ENCODE results near the gene QRICH1.
A peak's percentile ranks its signal among the peaks of the same experiment; 100 is the strongest.

The QRICH1 gene

DNA sequence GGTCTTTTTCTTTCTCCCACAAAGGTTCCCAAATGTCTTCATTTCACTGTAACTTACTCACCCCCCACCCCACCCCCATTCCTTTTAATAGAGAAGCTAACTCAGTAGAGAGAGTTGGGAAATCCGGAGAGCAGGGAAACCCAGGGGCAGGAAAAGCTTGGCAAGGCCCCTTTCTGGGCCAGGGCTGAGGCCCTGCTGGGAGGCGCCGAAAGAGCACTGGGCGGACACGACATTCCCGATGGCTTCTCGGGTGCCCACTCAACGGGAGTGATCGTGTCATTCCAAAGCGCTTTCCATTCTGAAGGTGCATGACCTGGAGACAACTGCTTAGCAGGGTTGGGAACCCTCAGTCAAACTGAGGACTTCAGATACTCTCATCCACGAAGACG, 73.9 kb downstream of the QRICH1 start:
- peak; percentile 35 for DNase-seq (ENCODE audit: low read depth)
- peak overlapping the region; percentile 81 for H3K4me3 ChIP-seq (ENCODE audit: control insufficient read depth, low read depth, low read length)
- TF ChIP-seq, protein P1, sequence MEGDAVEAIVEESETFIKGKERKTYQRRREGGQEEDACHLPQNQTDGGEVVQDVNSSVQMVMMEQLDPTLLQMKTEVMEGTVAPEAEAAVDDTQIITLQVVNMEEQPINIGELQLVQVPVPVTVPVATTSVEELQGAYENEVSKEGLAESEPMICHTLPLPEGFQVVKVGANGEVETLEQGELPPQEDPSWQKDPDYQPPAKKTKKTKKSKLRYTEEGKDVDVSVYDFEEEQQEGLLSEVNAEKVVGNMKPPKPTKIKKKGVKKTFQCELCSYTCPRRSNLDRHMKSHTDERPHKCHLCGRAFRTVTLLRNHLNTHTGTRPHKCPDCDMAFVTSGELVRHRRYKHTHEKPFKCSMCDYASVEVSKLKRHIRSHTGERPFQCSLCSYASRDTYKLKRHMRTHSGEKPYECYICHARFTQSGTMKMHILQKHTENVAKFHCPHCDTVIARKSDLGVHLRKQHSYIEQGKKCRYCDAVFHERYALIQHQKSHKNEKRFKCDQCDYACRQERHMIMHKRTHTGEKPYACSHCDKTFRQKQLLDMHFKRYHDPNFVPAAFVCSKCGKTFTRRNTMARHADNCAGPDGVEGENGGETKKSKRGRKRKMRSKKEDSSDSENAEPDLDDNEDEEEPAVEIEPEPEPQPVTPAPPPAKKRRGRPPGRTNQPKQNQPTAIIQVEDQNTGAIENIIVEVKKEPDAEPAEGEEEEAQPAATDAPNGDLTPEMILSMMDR (conservative IDR thresholded peaks at IDR 0.05; ENCODE audit: control insufficient read depth, insufficient read depth, low read depth, low read length): no peak

DNA sequence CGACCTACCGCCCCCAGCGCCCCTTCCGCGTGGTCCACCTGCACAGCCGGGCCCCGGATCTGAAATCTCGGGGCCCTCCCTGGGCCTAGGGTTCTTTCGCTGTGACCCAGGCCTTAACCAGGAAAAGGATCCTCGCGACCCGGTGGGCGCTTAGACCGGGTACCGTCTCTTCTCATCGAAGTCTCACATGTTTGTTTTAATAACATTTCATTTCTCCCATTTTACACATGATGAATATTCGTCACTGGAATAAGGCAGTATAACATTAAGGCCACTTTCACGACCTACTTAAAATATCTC, 75.2 kb downstream of the QRICH1 start:
- no peak for DNase-seq (ENCODE audit: low read depth)

DNA sequence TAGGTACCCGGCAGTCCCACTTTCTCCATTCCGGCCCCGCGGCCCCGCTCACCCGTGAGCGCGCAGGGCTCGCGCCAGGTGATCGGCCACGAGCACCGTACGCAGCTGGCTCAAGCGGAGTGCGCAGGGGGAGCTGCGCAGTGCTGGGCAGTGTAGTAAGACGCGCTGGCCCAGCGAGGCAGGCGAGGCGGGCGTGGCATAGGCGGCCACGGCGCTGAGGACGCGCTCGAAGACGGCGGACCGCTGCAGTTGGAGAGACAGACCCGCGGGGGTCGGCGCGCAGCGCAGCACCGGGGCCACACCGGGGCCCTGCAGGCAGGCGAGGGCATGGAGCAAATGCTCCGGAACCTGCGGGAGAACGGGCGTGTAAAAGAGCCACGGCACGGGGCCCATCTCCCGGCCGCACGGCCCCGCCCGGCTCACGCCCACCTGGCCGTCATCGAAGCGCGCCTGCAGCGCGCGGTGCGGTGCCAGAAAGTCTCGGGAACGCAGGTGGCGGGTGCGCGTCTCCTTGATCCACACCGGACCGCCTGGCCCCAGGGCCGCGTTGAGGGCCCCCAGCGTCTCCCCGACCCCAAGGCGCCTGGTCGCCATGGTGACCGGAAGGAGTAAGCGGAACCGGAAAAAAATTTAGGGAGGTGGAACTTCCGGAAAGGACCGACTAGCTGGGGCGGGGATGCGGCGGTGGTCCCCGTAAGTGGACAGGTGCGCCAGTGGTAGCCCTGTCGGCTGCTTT, 75.7 kb downstream of the QRICH1 start, which contains the start of gene DALRD3:
DALRD3 (minus strand) TSS at position 610 of the 736 bp plus-strand sequence; CDS start at position 594, 16 bp downstream.
- peak; percentile 42 for DNase-seq (ENCODE audit: low read depth)
- H3K4me3 ChIP-seq (ENCODE audit: control insufficient read depth, low read depth, low read length): peak within 1 kb of the TSS; percentile 74
- TF ChIP-seq, protein P1 (conservative IDR thresholded peaks at IDR 0.05; ENCODE audit: control insufficient read depth, insufficient read depth, low read depth, low read length): no peak

More for the DNA sequence above, 75.2 kb downstream of the QRICH1 start:
- peak overlapping the region; percentile 74 for H3K4me3 ChIP-seq (ENCODE audit: control insufficient read depth, low read depth, low read length)
- TF ChIP-seq, protein P1 (conservative IDR thresholded peaks at IDR 0.05; ENCODE audit: control insufficient read depth, insufficient read depth, low read depth, low read length): no peak

DNA sequence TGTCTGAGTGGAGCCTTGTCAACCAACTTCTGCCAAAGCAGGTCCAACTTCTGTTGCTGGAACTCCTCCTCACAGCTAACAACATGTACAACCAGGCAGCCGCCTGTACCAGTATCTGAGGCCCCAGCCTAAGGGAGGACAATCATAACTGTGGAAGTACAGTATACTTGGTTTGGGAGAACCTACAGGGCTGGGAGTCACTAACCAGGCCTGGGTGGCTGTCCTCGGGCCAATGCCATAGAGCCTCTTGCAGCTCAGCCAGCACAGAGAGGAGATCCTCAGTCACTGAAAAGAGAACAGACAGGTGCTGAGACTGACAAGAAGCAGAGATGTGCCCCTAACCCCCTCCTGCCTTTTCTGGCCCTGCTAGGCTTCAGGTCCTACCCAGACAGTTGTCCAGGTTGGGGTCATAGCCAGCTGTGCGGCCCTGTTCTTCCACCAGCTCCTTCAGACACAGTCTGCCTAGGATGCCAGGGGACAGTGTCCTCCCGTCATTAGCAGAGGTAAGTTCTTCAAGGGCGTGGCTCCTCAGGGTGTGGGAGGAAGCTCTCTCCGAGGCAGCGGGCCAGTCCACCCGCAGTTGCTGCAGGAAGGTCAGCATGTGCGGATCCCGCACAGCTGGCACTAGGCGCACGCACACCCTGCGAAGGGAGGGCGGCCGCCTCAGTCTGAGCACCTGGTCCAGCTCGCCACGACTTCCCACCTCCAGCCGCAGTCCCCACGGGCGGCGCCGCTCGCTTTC, 76.5 kb downstream of the QRICH1 start:
- peak overlapping the region; percentile 74 for H3K4me3 ChIP-seq (ENCODE audit: control insufficient read depth, low read depth, low read length)
- DNase-seq (ENCODE audit: low read depth): no peak
- TF ChIP-seq, protein P1 (conservative IDR thresholded peaks at IDR 0.05; ENCODE audit: control insufficient read depth, insufficient read depth, low read depth, low read length): no peak

DNA sequence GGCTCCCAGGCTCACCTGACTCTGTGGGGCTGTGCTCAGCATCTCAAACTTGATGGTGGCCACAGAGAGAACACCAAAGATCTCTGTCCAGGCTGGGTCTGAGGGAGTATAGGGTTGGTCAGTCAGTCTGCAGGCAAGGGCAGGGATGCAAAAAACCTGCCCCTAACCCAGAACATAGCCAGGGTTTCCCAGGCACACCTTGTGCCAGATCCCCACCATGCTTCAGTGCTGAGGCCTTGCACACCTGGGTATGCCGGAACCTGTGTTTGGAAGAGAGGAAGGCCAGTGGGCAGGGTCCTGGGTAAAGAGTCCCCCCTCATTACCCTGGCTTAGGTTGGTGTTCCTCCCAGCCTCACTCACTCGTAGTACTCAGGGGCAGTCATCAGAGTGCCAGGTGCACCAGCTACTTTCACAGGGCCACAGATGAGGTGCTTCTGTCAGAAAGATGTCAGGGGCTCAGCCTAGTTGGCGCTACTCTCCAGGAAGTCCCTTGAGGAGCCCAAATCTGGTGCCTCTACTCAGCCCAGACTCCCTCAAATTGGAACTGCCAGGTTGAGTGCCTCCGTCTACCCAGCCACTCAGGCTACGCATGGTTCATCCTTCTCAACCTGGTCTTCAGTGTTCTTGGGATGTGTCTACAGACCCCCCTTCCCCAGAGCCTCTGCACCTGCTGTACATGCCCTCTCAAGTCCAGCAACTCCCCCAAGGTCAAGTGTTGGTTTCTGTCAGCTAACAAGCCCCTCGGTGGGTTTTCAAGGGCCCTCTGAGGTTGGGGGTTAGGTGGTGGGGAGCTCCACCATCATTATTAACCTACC, 77.2 kb downstream of the QRICH1 start:
- no peak overlapping the region for H3K4me3 ChIP-seq (ENCODE audit: control insufficient read depth, low read depth, low read length)
- no peak for DNase-seq (ENCODE audit: low read depth)
- TF ChIP-seq, protein P1 (conservative IDR thresholded peaks at IDR 0.05; ENCODE audit: control insufficient read depth, insufficient read depth, low read depth, low read length): no peak

DNA sequence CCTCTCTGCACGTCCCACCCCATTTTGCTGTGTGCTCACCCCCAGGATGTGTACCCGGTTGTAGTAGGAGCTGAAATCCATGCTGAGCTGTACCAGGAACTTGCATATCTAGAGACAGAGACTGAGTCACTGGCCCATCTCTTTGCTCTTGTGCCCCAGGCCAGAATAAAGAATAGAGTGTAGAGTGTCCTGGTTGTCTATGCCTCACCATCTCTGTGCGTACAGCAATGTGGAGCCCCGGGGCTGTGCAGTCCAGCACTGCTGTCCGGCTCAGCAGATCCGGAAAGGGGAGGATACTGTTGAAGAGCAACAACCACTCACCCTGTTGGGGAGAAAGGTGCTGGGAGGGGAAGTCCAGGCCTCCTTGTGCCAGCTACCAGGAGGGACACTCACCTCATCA, 78.1 kb downstream of the QRICH1 start:
- H3K4me3 ChIP-seq (ENCODE audit: control insufficient read depth, low read depth, low read length): no peak overlapping the region
- TF ChIP-seq, protein P1 (conservative IDR thresholded peaks at IDR 0.05; ENCODE audit: control insufficient read depth, insufficient read depth, low read depth, low read length): no peak
- no peak for DNase-seq (ENCODE audit: low read depth)
